ENCODE results near the gene BABAM1.

Gene BABAM1

DNA sequence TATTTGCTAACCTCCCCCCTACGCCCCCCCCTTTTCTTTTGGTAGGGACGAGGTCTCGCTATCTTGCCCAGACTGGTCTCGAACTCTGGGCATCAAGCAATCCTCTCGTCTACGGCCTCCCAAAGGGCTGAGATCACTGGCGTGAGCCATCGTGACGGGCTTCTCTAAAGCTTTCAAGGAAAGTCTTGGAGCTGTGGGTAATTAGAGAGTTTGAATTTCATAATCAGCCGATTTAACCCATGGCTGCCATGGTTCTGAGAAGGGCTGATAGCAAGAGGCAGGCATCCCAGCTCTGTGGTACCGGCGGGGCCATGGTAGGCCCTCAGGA lies 36.7 kb downstream of the BABAM1 start:
- peak in 1 of 14 donors; percentile 13 for DNase-seq

- peak in 1 of 14 donors; percentile 19 for DNase-seq
These were observed 37.4 kb downstream of the BABAM1 start for GRCh38 chr19:17304386-17305215.

DNA sequence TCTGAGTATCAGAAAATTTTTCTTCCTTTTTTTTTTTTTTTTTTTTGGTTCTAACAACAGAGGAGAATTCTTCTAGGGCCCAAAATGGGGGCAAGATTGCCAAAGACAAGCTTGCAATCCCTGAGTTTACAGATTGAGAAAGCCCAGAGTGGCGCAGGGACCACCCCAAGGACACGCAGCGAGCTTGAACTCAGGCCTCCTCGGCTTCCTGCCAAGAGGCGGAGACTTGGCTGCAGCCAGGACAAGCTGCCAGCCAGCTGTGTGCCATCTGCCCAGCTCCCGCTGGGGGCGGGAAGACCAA lies 37.9 kb downstream of the BABAM1 start:
- DNase-seq, result no peak

DNA sequence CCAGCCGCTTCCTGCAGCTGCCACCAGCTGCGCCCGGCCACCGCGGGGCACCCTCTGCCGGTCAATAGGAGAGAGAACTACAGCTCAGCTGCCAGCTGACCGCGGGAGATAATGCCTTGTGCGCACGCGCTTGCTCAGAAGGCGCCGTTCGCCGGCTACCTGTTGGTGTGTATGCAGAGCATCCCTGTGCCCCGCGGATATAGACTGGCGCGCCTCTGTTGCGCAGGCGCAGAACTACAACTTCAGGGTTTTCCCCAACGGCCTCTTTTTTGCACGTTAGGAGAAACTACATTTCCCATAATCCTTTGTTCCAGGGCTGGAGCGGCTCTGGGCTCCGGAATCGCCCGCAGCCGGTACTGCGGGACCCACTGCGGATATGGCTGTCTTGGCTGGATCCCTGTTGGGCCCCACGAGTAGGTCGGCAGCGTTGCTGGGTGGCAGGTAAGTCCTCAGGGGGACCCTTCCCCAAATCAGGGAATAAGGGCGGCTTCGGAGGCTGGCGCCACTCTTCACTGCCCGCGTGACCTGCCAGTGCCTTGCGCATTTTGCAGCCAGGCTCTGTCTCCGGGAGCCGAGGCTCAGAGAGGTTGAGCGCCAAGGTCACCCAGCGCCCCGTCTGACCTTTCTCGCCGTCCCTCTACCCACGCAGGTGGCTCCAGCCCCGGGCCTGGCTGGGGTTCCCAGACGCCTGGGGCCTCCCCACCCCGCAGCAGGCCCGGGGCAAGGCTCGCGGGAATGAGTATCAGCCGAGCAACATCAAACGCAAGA lies 38.5 kb downstream of the BABAM1 start, which contains the start of gene MRPL34:
Gene MRPL34, plus strand, starts transcription at position 356 of the 768 bp plus-strand sequence. Its CDS starts 21 bp downstream, at position 377.
- DNase-seq, result peak; percentile 65 to 98 (median 95)

- DNase-seq, result peak in 2 of 14 donors; percentile 52 to 71
These were observed 39.1 kb downstream of the BABAM1 start for GRCh38 chr19:17306285-17306714.

DNA sequence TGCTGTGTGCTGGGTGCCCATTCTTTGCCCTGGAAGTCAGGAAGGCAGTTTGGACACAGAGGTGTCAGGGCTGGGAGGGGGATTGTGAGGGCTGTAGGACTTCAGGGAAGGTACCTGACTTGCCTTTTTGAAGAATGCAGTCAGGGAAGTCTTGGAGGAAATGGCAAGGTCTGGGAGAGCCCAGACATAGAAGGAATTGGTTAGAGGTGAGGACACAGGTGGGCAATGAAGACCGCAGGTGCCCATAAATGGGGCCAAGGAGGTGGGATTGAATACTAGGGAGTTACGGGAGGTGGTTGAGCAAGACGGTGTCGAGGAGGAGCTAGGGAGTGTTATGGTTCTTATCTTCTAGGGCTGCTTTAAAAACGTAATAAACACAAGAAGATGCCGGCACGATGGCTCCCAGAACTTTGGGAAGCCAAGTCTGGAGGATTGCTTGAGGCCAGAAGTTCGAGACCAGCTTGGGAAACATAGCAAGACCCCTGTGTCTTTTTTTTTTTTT lies 40.7 kb downstream of the BABAM1 start:
- no peak for DNase-seq

GRCh38 chr19:17309198-17309964 lies 42.1 kb downstream of the BABAM1 start, which contains the start of gene DDA1:
TSS of gene DDA1 (plus strand) at chr19:17309563. CDS start at chr19:17309655, 92 bp downstream.
- peak; percentile 84 to 99 (median 97) for DNase-seq

- no peak for DNase-seq
These were observed 42.8 kb downstream of the BABAM1 start for GRCh38 chr19:17309965-17310461.

DNA sequence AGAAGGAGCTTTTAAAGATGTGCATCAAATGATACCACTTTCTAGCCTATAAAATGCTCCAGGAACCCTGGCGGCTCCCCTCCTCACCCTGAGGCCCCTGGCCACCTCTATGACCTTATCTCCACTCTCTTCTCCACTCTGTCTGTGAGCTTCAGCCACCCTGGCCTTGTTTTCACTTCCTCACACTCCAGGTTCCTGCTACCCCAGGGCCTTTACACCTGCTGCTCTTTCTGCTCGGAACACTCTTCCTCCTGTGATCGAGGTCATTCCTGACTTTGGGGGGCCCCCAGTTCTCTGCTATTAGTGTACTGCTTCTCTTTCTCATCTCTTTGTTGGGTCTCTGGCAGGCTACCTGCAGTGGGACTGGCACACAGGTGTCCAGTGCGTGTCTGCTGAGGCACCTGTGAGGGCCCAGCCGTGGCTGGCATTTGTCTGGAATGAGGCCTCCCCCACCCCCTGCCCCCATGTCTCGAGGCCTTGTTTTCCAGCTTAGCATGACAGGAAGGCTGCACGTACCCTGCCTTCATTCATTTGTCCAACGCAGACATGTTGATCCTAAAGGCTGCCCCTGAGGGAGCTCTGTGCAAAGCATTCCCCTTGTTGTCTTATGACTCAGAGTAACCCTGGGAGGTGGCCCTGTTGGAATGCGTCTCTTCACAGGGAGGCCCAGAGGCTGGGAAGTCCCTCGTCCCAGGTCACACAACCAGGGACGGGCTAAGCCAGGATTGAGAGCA lies 44.4 kb downstream of the BABAM1 start:
- no peak for DNase-seq

GRCh38 chr19:17312189-17313113 lies 45.2 kb downstream of the BABAM1 start:
- DNase-seq, result no peak

DNA sequence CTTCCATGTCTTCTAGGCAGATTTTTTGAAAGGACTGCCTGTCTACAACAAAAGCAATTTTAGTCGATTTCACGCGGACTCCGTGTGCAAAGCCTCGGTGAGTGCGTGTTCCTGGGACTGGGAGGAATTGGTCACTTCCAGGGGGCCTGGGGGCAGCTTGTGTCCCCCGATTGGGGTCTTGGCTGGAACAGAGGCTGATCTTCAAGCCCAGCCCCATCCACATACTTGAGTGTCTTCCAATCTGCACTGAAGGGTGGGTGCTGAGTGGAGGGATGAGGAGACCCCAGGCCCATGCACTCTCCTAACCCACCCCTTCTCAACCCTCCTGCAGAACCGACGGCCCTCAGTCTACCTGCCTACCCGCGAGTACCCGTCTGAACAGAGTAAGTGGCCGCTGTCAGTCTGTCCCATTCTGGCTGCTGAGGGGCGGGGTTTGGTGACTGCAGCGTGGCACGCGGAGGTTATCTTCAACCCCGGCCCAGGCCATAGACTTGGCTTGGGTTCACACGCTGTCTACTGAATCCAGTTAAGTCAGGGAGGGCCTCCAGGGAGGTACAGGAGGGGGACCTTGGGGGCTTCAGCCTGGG lies 46.9 kb downstream of the BABAM1 start:
- no peak for DNase-seq

DNA sequence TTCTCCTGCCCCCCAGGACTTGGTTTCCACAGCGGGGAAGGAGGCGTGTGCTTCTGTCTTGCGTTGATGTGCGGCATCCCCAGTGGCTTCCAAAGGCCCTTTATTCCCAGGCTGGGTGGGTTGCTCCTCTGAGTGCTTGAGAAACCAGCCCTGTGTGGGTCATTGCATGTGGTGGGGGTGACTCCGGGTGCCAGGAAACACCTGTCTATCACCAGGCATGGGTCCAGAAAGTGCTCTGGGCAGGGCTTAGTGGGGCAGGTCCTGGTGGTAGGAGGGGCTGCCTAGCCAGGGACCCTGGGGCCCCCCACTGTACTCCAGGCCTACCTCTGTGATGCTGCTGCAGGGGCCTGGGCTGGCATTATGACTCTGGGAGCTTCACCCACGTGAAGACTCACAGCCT lies 51.7 kb downstream of the BABAM1 start:
- DNase-seq, result no peak

DNA sequence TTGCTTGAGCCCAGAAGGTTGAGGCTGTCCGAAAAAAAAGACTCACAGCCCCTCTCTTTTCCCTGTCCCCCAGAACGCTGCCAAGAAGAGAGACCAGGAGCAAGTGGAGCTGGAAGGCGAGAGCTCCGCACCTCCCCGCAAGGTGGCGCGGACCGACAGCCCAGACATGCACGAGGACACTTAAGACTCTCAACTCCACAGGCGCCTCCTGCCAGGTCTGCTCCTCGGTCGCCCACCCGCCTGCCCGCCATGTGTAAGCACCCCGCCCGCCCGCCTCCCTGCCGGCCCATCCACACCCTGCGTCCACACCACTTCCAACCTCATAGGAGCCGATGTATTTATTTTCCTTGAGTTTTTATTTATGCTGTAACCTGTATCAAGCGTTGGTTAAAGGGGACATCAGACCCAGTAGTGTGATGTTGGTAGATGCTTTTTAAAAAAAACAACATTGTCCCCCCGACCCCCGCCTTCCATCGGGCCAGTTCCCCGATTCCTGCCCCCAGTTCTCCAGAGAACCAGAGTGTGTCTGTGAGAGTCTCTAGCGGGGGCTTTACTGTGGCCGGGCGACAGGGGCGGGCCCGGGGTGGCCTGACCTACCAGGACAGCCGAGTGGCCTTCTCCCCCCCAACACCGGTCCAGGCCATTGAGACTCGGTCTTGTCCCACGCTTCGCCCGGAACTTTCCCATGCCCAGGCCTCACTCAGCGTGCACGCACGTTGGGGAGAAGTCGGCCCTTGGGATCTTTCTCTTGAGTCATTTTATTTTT lies 52.4 kb downstream of the BABAM1 start:
- DNase-seq, result no peak

- DNase-seq, result no peak
These were observed 53.2 kb downstream of the BABAM1 start for GRCh38 chr19:17320435-17320834.

DNA sequence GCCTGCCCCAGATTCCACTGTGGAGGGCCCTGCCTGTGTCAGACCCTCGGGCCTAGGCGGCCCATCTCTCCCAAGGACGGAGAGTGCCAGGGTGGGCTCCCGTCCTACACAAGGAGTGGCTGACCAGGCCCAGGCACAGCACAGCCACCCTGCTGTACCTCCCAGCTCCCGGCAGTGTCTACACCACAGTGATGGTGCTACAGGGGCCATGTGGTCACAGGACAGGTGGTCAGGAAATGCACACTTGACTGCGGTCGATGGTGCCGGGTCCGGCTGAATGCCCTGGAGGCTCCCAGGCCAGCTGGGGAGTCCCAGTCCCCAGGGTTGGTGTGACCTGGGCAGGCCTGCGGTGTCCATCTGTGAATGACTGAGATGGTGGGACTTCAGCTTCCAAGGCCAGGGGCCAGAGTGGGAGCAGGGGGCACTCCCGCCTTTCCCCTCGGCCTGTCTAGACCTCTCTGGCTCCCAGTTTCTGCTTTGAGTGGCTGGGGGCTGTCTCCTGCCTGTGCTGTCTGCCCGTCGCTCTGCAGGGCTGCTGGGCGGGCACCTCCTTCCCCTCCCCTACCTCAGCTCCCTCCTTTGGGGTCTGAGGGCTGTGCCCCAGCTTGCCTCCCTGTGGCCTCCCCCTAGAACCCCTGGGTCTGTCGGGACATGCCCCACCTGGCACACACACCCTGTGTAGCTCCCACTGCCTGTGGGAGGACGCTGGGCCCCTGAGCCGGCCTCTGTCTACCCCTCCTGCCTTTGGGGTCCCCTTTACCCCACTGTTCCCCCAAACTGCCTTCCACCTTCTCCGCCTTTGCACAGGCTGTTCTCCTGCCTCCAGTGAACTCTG lies 54.6 kb downstream of the BABAM1 start:
- no peak for DNase-seq

- DNase-seq, result peak in 7 of 14 donors; percentile 8 to 51 (median 27)
These were observed 55.6 kb downstream of the BABAM1 start for GRCh38 chr19:17322854-17323253.

GRCh38 chr19:17323300-17323963 lies 56.2 kb downstream of the BABAM1 start:
- DNase-seq, result no peak

- DNase-seq, result no peak
These were observed 56.7 kb downstream of the BABAM1 start for GRCh38 chr19:17323964-17324332.
